Left renal cortex interstitium (tissue), 4 donors: ENCODE measurements around the gene KIAA0513. TPM values are rescaled to one million over a fixed set of nuclear protein-coding genes. Genes with fewer than 3 reads are reported as not detected.
"Not testable (repeated sequence)": the region's sequence is repeated elsewhere in the genome, so short reads cannot be mapped to it uniquely, and the experiment has no call there.

ENCODE experiments used
- DNase-seq, 4 donors: peaks; one replicate each; pipeline ENCODE4 v3.0.0-alpha.2; 2013; ENCODE audit warnings: low read depth in 4 of 4, low spot score in 2 of 4, missing footprints in 1 of 4
- polyA plus RNA-seq, 4 donors: library from polyadenylated mRNA; unstranded; fragments of 120-200 nt; gene quantifications; one replicate each; pipeline ENCODE4 v1.2.1, GENCODE V29; 2013; ENCODE audit not compliant: insufficient read length in 4 of 4

Gene KIAA0513
- polyA plus RNA-seq, 4 donors, result 4.7 to 5.6 (median 5.4) TPM

GRCh38 chr16:85027958-85028684, 526 bp downstream of the KIAA0513 start:
- DNase-seq, result no peak

GRCh38 chr16:85028685-85029407, 1.3 kb downstream of the KIAA0513 start:
- no peak for DNase-seq

GRCh38 chr16:85029408-85029784, 1.8 kb downstream of the KIAA0513 start:
- no peak for DNase-seq

GRCh38 chr16:85029981-85030401, 2.4 kb downstream of the KIAA0513 start:
- DNase-seq, result no peak

GRCh38 chr16:85031451-85031850, 3.9 kb downstream of the KIAA0513 start:
- DNase-seq, result no peak

- not testable (repeated sequence) for DNase-seq
Measured at GRCh38 chr16:85032187-85032586, 4.6 kb downstream of the KIAA0513 start.

- DNase-seq, result no peak
Measured at GRCh38 chr16:85033171-85033570, 5.6 kb downstream of the KIAA0513 start.

GRCh38 chr16:85034591-85035433, 7.2 kb downstream of the KIAA0513 start:
- no peak for DNase-seq

GRCh38 chr16:85036236-85037049, 8.8 kb downstream of the KIAA0513 start:
- no peak for DNase-seq

- DNase-seq, result no peak
Measured at GRCh38 chr16:85037050-85037410, 9.4 kb downstream of the KIAA0513 start.

GRCh38 chr16:85037721-85038120, 10.1 kb downstream of the KIAA0513 start:
- no peak for DNase-seq

- DNase-seq, result no peak
Measured at GRCh38 chr16:85040685-85041084, 13.1 kb downstream of the KIAA0513 start.

- no peak for DNase-seq
Measured at GRCh38 chr16:85041219-85042166, 13.9 kb downstream of the KIAA0513 start.

- DNase-seq, result no peak
Measured at GRCh38 chr16:85042167-85042526, 14.6 kb downstream of the KIAA0513 start.

- DNase-seq, result no peak
Measured at GRCh38 chr16:85042606-85043005, 15.0 kb downstream of the KIAA0513 start.

- DNase-seq, result no peak
Measured at GRCh38 chr16:85045077-85045476, 17.5 kb downstream of the KIAA0513 start.

GRCh38 chr16:85045641-85046471, 18.3 kb downstream of the KIAA0513 start:
- no peak for DNase-seq

- DNase-seq, result no peak
Measured at GRCh38 chr16:85046472-85046916, 18.9 kb downstream of the KIAA0513 start.
